SK-N-SH (cell line): Measurements from ENCODE around the gene PRICKLE3.

ENCODE experiments used
- CTCF ChIP-seq: fragments of 200-600 bp; sonication (generic); IDR thresholded peaks from 2 replicates; pipeline ENCODE4 v1.6.1; 2017; ENCODE audit warnings: antibody characterized with exemption, mild to moderate bottlenecking, moderate library complexity
- NFIC ChIP-seq: IDR thresholded peaks from 2 replicates; pipeline ENCODE4 v1.4.0; 2012; ENCODE audit warnings: borderline replicate concordance
- RXRA ChIP-seq: IDR thresholded peaks from 2 replicates; pipeline ENCODE4 v1.4.0; 2012; ENCODE audit warnings: low read depth, mild to moderate bottlenecking, borderline replicate concordance
- SIN3A ChIP-seq: IDR thresholded peaks from 2 replicates; pipeline ENCODE4 v1.6.1; 2012; ENCODE audit warnings: low read depth, mild to moderate bottlenecking, low read length, moderate library complexity, borderline replicate concordance
- USF2 ChIP-seq: fragments of 150-350 bp; IDR thresholded peaks from 2 replicates; pipeline ENCODE4 v1.6.1; 2017; ENCODE audit warnings: antibody characterized with exemption, low read length, low read depth, borderline replicate concordance
- TF ChIP-seq, protein P1 (sequence below): IDR thresholded peaks from 2 replicates; pipeline ENCODE4 v1.6.1; 2012; ENCODE audit warnings: mild to moderate bottlenecking, low read depth, low read length, moderate library complexity

GRCh38 chrX:49162620-49163019 lies 23.6 kb downstream of the PRICKLE3 start, which contains the start of gene MAGIX:
- TF ChIP-seq NFIC (no peak), USF2 (no peak), CTCF (no peak), SIN3A (no peak), RXRA (no peak)
- TF ChIP-seq, protein P1, sequence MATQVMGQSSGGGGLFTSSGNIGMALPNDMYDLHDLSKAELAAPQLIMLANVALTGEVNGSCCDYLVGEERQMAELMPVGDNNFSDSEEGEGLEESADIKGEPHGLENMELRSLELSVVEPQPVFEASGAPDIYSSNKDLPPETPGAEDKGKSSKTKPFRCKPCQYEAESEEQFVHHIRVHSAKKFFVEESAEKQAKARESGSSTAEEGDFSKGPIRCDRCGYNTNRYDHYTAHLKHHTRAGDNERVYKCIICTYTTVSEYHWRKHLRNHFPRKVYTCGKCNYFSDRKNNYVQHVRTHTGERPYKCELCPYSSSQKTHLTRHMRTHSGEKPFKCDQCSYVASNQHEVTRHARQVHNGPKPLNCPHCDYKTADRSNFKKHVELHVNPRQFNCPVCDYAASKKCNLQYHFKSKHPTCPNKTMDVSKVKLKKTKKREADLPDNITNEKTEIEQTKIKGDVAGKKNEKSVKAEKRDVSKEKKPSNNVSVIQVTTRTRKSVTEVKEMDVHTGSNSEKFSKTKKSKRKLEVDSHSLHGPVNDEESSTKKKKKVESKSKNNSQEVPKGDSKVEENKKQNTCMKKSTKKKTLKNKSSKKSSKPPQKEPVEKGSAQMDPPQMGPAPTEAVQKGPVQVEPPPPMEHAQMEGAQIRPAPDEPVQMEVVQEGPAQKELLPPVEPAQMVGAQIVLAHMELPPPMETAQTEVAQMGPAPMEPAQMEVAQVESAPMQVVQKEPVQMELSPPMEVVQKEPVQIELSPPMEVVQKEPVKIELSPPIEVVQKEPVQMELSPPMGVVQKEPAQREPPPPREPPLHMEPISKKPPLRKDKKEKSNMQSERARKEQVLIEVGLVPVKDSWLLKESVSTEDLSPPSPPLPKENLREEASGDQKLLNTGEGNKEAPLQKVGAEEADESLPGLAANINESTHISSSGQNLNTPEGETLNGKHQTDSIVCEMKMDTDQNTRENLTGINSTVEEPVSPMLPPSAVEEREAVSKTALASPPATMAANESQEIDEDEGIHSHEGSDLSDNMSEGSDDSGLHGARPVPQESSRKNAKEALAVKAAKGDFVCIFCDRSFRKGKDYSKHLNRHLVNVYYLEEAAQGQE: no peak
